Endothelial cell of umbilical vein (primary cell): ENCODE results near the gene TWF2.

Source experiments
- CTCF ChIP-seq, 2 donors: IDR thresholded peaks; 1 replicate in 1 of 2; 2 replicates in 1 of 2; pipeline ENCODE4 v1.5.1; 2011; ENCODE audit warnings: low read length in 2 of 2, mild to moderate bottlenecking in 2 of 2, moderate library complexity in 2 of 2, control low read depth in 1 of 2, inconsistent platforms in 1 of 2, low read depth in 1 of 2; ENCODE audit not compliant: insufficient read depth in 1 of 2; ENCODE audit errors: extremely low read depth in 1 of 2
- EZH2 ChIP-seq: IDR thresholded peaks from 2 replicates; pipeline ENCODE4 v1.6.1; 2012; ENCODE audit warnings: borderline replicate concordance, low read depth, mild to moderate bottlenecking, moderate library complexity, low read length, inconsistent platforms; ENCODE audit not compliant: severe bottlenecking
- GATA2 ChIP-seq: IDR thresholded peaks from 2 replicates; pipeline ENCODE4 v1.7.0; 2011; ENCODE audit warnings: low read depth, mild to moderate bottlenecking, moderate library complexity, mixed read lengths, low read length; ENCODE audit not compliant: insufficient read length, insufficient read depth
- MAX ChIP-seq: IDR thresholded peaks from 2 replicates; pipeline ENCODE4 v1.6.1; 2011; ENCODE audit not compliant: insufficient read depth, insufficient read length
- MYC ChIP-seq: IDR thresholded peaks from one replicate; pipeline ENCODE4 v1.6.1; 2011; ENCODE audit warnings: mild to moderate bottlenecking, low read depth, low read length
- POLR2A ChIP-seq: IDR thresholded peaks from 2 replicates; pipeline ENCODE4 v1.6.1; 2012; ENCODE audit warnings: low read depth, mild to moderate bottlenecking, control low read depth, low read length
- POLR2AphosphoS5 ChIP-seq: IDR thresholded peaks from 2 replicates; pipeline ENCODE4 v1.6.1; 2012; ENCODE audit warnings: low read depth, mild to moderate bottlenecking, control low read depth, low read length, moderate library complexity; ENCODE audit not compliant: insufficient read depth

- TF ChIP-seq POLR2A (no peak), CTCF (IDR thresholded peaks at IDR 0.05; ENCODE audit: extremely low read depth in 1 of 2, insufficient read depth in 1 of 2, low read depth in 1 of 2, low read length in 2 of 2) (no peak), POLR2AphosphoS5 (no peak), MYC (no peak), EZH2 (no peak), GATA2 (no peak), MAX (no peak)
Observed at GRCh38 chr3:52225452-52226228, 13.3 kb downstream of the TWF2 start, which contains the start of gene TLR9.
